DOHH2 (cell line): Measurements from ENCODE around the gene PRPF39.

Experiments used
- EZH2phosphoT487 ChIP-seq: fragments of 200-600 bp; sonication (generic); IDR thresholded peaks from 2 replicates; pipeline ENCODE4 v1.6.1; 2017; ENCODE audit warnings: borderline replicate concordance, mild to moderate bottlenecking, antibody characterized with exemption, low read length, moderate library complexity, mixed read lengths
- TF ChIP-seq, protein P1 (sequence below): fragments of 200-600 bp; sonication (generic); IDR thresholded peaks from one replicate; pipeline ENCODE4 v1.5.1; 2014; ENCODE audit warnings: antibody characterized with exemption, mild to moderate bottlenecking, low read depth, low read length; ENCODE audit not compliant: poor library complexity, severe bottlenecking

DNA sequence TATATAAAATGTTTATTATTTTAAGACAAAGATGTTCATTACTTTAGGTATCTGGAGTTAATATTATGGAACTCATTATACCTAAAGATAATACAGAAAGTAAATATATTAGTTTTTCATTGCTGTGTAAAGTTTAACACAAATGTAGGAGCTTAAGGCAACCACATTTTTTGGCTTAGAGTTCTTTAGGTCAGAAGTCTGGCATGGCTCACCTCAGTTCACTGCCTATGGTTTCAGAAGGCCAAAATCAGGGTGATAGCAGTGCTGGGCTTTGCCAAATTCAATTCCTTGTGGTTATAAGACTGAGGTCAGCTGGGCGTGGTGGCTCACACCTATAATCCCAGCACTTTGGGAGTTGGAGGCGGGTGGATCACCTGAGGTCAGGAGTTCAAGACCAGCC is 35.5 kb upstream of the PRPF39 start:
- TF ChIP-seq, protein P1, sequence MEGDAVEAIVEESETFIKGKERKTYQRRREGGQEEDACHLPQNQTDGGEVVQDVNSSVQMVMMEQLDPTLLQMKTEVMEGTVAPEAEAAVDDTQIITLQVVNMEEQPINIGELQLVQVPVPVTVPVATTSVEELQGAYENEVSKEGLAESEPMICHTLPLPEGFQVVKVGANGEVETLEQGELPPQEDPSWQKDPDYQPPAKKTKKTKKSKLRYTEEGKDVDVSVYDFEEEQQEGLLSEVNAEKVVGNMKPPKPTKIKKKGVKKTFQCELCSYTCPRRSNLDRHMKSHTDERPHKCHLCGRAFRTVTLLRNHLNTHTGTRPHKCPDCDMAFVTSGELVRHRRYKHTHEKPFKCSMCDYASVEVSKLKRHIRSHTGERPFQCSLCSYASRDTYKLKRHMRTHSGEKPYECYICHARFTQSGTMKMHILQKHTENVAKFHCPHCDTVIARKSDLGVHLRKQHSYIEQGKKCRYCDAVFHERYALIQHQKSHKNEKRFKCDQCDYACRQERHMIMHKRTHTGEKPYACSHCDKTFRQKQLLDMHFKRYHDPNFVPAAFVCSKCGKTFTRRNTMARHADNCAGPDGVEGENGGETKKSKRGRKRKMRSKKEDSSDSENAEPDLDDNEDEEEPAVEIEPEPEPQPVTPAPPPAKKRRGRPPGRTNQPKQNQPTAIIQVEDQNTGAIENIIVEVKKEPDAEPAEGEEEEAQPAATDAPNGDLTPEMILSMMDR: no peak
- no peak for TF ChIP-seq EZH2phosphoT487
